ENCODE data around the gene BTAF1. TPM values are rescaled to one million over a fixed set of nuclear protein-coding genes. Genes with fewer than 3 reads are reported as not detected.

Gene BTAF1
- total RNA-seq, 4 donors from 2014 or later, result 46.6 to 215 (median 61.0) TPM

DNA sequence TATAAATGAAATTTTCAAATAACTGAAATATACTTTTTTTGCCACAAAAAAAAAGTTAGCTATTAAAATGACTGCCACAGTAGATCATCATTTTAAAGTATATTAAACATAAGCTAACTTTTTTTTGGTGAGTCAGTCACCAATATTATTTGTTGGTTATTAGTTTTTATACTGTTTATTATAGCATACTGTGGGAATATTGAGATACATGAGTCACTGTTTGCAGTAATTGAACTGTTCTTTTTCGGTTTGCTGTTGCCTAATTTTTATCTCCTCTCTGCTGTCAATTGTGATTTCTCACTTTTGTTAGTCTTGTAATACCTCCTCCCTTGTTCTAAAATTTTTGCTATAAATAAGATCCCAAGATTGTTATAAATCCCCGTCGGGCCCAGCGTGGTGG is 45.7 kb downstream of the BTAF1 start:
- H3K4me1 ChIP-seq, result no peaks in the 10 kb centered on the region
- TF ChIP-seq CTCF (IDR thresholded peaks at IDR 0.05), result no peak
- no peak overlapping the region for H3K4me3 ChIP-seq
- no peaks in the 10 kb centered on the region for H3K27me3 ChIP-seq
- over 99% methylated on average over 4 of the region's 4 CpGs for WGBS
- no peaks in the 10 kb centered on the region for H3K9me3 ChIP-seq
- H3K27ac ChIP-seq, result no peak overlapping the region
- peaks cover 45% of the 10 kb centered on the region for H3K36me3 ChIP-seq
- DNase-seq (ENCODE audit: low spot score in 2 of 2), result no peak

GRCh38 chr10:91974960-91975359 is 51.4 kb downstream of the BTAF1 start:
- H3K27me3 ChIP-seq, result no peaks in the 10 kb centered on the region
- no peak overlapping the region for H3K27ac ChIP-seq
- H3K36me3 ChIP-seq, result peaks cover 22% of the 10 kb centered on the region
- H3K4me3 ChIP-seq, result no peak overlapping the region
- H3K9me3 ChIP-seq, result no peaks in the 10 kb centered on the region
- DNase-seq (ENCODE audit: low spot score in 2 of 2), result no peak
- no peak for TF ChIP-seq EP300 (IDR thresholded peaks at IDR 0.05)
- TF ChIP-seq POLR2AphosphoS5 (IDR thresholded peaks at IDR 0.05), result no peak
- TF ChIP-seq CTCF (IDR thresholded peaks at IDR 0.05), result no peak
- no peak for TF ChIP-seq POLR2A (IDR thresholded peaks at IDR 0.05)
- no peaks in the 10 kb centered on the region for H3K4me1 ChIP-seq
- WGBS, result 91% methylated on average over 2 of the region's 2 CpGs

DNA sequence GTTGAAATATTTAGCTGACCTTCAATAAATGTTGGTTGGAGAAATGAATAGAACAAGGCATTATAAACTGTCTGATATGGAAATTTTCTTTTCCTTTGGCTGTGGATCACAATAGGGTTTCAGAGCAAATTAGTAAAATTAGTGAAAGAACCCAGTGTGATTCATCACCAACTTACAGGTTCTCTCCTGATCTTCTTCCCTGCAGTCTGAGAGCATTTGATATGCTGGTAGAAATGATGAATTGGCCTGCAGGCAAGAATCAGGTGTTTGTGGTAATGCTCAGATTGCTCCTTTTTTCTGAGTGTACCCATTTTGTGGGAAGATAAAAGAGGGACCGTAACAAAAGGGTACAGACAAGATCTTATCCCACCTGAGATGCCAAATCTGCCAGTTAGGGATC is 51.9 kb downstream of the BTAF1 start:
- WGBS, result 100% methylated on average over 1 of the region's 1 CpG
- no peak overlapping the region for H3K4me3 ChIP-seq
- no peak overlapping the region for H3K27ac ChIP-seq
- DNase-seq (ENCODE audit: low spot score in 2 of 2), result no peak
- H3K27me3 ChIP-seq, result no peaks in the 10 kb centered on the region
- no peaks in the 10 kb centered on the region for H3K9me3 ChIP-seq
- no peak for TF ChIP-seq EP300 (IDR thresholded peaks at IDR 0.05)
- no peak for TF ChIP-seq POLR2A (IDR thresholded peaks at IDR 0.05)
- TF ChIP-seq CTCF (IDR thresholded peaks at IDR 0.05), result no peak
- TF ChIP-seq POLR2AphosphoS5 (IDR thresholded peaks at IDR 0.05), result no peak
- peaks cover 18% of the 10 kb centered on the region for H3K36me3 ChIP-seq
- H3K4me1 ChIP-seq, result no peaks in the 10 kb centered on the region

- Histone ChIP-seq H3K27me3 (no peaks in the 10 kb centered on the region), H3K4me1 (no peaks in the 10 kb centered on the region), H3K9me3 (no peaks in the 10 kb centered on the region), H3K27ac (no peak overlapping the region), H3K4me3 (no peak overlapping the region), H3K36me3 (peaks cover 16% of the 10 kb centered on the region)
- DNase-seq (ENCODE audit: low spot score in 2 of 2), result no peak
- TF ChIP-seq EP300 (IDR thresholded peaks at IDR 0.05) (no peak), POLR2AphosphoS5 (IDR thresholded peaks at IDR 0.05) (no peak), POLR2A (IDR thresholded peaks at IDR 0.05) (no peak), CTCF (IDR thresholded peaks at IDR 0.05) (no peak)
- 82% methylated on average over 5 of the region's 5 CpGs for WGBS
Observed at GRCh38 chr10:91976317-91977051, 52.9 kb downstream of the BTAF1 start.

DNA sequence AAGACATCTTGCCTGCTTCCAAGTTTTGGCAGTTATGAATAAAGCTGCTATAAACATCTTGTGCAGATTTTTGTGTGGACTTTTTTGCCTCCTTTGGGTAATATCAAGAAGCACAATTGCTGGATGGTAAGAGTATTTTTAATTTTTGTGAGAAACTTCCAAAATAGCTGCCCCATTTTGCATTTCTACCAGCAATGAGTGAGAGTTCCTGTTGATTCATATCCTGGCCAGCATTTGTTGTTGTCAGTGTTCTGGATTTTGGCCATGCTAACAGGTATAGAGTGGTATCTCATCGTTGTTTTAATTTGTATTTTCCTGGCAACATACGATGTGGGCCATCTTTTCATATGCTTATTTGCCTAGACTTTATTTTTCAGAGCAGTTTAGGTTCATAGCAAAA is 53.9 kb downstream of the BTAF1 start:
- WGBS, result 84% methylated on average over 2 of the region's 2 CpGs
- peaks cover 22% of the 10 kb centered on the region for H3K36me3 ChIP-seq
- no peaks in the 10 kb centered on the region for H3K9me3 ChIP-seq
- TF ChIP-seq POLR2A (IDR thresholded peaks at IDR 0.05) (no peak), POLR2AphosphoS5 (IDR thresholded peaks at IDR 0.05) (no peak), CTCF (IDR thresholded peaks at IDR 0.05) (no peak), EP300 (IDR thresholded peaks at IDR 0.05) (no peak)
- DNase-seq (ENCODE audit: low spot score in 2 of 2), result no peak
- no peaks in the 10 kb centered on the region for H3K4me1 ChIP-seq
- H3K4me3 ChIP-seq, result no peak overlapping the region
- H3K27ac ChIP-seq, result no peak overlapping the region
- no peaks in the 10 kb centered on the region for H3K27me3 ChIP-seq
